BLaER1 treated with 17β-estradiol and CSF1 and Interleukin-3, amounts not matched to agents 10 nM and 100 nM (cell line): Measurements from ENCODE around the gene ZSCAN2.
"Not testable (repeated sequence)": the region's sequence is repeated elsewhere in the genome, so short reads cannot be mapped to it uniquely, and the experiment has no call there.

Experiments used
- H3K27ac ChIP-seq, 11 experiments: shearing (Covaris generic); formaldehyde crosslinking; 2 replicates each; pipeline ENCODE4 v1.8.1; 2022
- H3K27me3 ChIP-seq, 11 experiments: shearing (Covaris generic); formaldehyde crosslinking; 2 replicates each; pipeline ENCODE4 v1.8.1; 2022
- H3K36me3 ChIP-seq, 11 experiments: shearing (Covaris generic); formaldehyde crosslinking; 2 replicates each; pipeline ENCODE4 v1.8.1; 2022
- H3K4me1 ChIP-seq, 10 experiments: shearing (Covaris generic); formaldehyde crosslinking; 2 replicates each; pipeline ENCODE4 v1.8.1; 2022
- H3K4me2 ChIP-seq, 11 experiments: shearing (Covaris generic); formaldehyde crosslinking; 2 replicates each; pipeline ENCODE4 v1.8.1; 2022
- H3K4me3 ChIP-seq, 10 experiments: shearing (Covaris generic); formaldehyde crosslinking; 2 replicates each; pipeline ENCODE4 v1.8.1; 2022
- H3K9ac ChIP-seq, 11 experiments: shearing (Covaris generic); formaldehyde crosslinking; 2 replicates each; pipeline ENCODE4 v1.8.1; 2022
- H3K9me3 ChIP-seq, 11 experiments: shearing (Covaris generic); formaldehyde crosslinking; replicated peaks in 1 of 11; 2 replicates each; pipeline ENCODE4 v1.8.1; 2022
- H4K20me1 ChIP-seq, 11 experiments: shearing (Covaris generic); formaldehyde crosslinking; 2 replicates each; pipeline ENCODE4 v1.8.1; 2022
- Cebpa-rat ChIP-seq, 11 experiments: shearing (Covaris generic); IDR thresholded peaks; 2 replicates each; pipeline ENCODE4 v1.8.1; 2022

ZSCAN2 gene

DNA sequence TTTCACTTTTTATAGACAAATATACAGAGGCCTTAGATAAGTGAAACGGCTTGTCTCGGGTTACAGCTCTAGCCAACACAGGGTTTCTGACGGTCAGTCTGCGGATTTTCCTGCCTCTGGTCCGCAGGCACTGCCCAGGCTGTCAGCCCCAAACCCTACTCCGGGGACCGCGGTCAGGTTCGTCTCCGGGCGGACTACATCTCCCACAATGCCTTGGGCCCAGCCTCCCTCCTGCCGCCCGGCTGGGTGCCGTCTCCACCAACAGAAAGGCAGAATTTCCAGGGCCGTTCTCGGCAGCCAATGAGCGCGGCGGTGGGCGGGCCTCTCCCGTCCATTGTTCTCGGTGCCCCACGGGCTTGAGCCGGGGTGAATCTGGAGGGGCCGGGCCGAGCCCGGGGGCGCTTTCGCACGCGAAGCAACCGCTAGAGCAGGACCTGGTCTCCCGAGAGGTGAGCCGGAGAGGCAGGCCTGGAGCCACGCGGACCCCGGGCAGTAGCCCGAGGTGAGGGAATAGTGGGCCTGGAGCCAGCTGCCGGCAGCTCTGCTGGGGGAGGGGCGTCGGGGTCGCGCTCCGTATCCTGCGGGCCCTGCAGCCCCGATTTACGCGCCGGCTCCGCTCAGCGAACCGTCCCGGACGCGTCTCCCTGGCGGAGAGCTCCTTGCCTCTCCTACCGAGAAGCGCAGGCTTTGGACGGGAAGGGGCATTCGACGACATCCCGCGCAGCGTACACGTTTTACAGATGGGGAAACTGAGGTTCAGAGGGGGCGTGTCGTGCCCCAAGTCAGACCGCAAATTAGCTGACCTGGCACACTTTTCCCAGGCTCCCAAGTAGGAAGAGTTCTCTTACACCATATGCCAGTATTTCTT lies at the start of gene ZSCAN2:
Gene ZSCAN2 (plus strand): TSS at position 323 of the 868 bp plus-strand sequence. CDS start 2,919 bp downstream, outside the sequence.
- Histone ChIP-seq H3K4me3 (peak within 1 kb of the TSS; percentile 76 to 94 (median 83)), H3K27me3 (no peaks in the 10 kb centered on the region), H3K9me3 (peaks cover 0 to 7% (median 0%) of the 10 kb centered on the region in 11 experiments; a peak in 3 of 22 replicates), H3K36me3 (peaks cover 5 to 26% (median 18%) of the 10 kb centered on the region in 11 experiments; a peak in 18 of 22 replicates), H3K4me2 (peak within 1 kb of the TSS; percentile 84 to 96 (median 93)), H3K4me1 (peaks cover 70 to 84% (median 74%) of the 10 kb centered on the region in 10 experiments), H4K20me1 (peaks cover 0 to 18% (median 8%) of the 10 kb centered on the region in 11 experiments; a peak in 7 of 22 replicates), H3K27ac (peak within 1 kb of the TSS; percentile 41 to 97 (median 93); a peak in 21 of 22 replicates), H3K9ac (peak within 1 kb of the TSS; percentile 82 to 96 (median 94))
- no peak for TF ChIP-seq Cebpa-rat (IDR thresholded peaks at IDR 0.05)

DNA sequence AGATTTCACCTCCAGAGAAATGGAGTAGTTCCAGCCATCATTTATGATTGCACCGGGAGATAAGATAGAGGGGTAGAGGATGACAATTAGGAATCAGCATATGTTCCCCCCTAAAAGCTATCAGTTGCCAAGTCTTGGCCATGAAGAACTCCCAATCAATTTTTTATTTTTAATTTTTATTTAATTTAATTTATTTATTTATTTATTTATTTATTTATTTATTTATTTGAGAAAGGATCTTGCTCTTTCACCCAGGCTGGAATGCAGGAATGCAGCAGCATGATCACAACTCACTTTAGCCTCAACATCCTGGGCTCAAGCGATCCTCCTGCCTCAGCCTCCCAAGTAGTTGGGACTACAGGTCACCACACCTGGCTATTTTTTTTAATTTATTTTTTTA lies 49.2 kb upstream of the ZSCAN2 start:
- not testable (repeated sequence) for H3K4me3 ChIP-seq, H3K9ac ChIP-seq, H3K27ac ChIP-seq, H3K4me2 ChIP-seq, H3K4me1 ChIP-seq
- Histone ChIP-seq H4K20me1 (peaks cover 0 to 58% (median 0%) of the 10 kb centered on the region in 11 experiments; a peak in 3 of 22 replicates), H3K9me3 (peaks cover 5 to 12% (median 10%) of the 10 kb centered on the region in 11 experiments; a peak in 16 of 22 replicates), H3K27me3 (peaks cover 0 to 41% (median 0%) of the 10 kb centered on the region in 11 experiments; a peak in 5 of 22 replicates), H3K36me3 (peaks cover 0 to 62% (median 0%) of the 10 kb centered on the region in 11 experiments; a peak in 6 of 22 replicates)

- H3K4me2 ChIP-seq: no peak overlapping the region
- no peak for TF ChIP-seq Cebpa-rat (IDR thresholded peaks at IDR 0.05)
Observed at GRCh38 chr15:84552896-84553295, 47.9 kb upstream of the ZSCAN2 start.

DNA sequence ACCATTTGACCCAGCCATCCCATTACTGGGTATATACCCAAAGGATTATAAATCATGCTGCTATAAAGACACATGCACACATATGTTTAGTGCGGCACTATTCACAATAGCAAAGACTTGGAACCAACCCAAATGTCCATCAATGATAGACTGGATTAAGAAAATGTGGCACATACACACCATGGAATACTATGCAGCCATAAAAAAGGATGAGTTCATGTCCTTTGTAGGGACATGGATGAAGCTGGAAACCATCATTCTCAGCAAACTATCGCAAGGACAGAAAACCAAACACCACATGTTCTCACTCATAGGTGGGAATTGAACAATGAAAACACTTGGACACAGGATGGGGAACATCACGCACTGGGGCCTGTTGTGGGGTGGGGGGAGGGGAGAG lies 44.1 kb upstream of the ZSCAN2 start:
- not testable (repeated sequence) for H3K9ac ChIP-seq, H3K4me2 ChIP-seq, H3K27ac ChIP-seq, H3K4me3 ChIP-seq, H3K9me3 ChIP-seq
- Histone ChIP-seq H4K20me1 (peaks cover 0 to 54% (median 0%) of the 10 kb centered on the region in 11 experiments; a peak in 3 of 22 replicates), H3K4me1 (peaks cover 0 to 10% (median 0%) of the 10 kb centered on the region in 10 experiments; a peak in 5 of 20 replicates), H3K36me3 (peaks cover 0 to 37% (median 0%) of the 10 kb centered on the region in 11 experiments; a peak in 5 of 22 replicates), H3K27me3 (peaks cover 0 to 13% (median 0%) of the 10 kb centered on the region in 11 experiments; a peak in 4 of 22 replicates)

More at GRCh38 chr15:84552896-84553295, 47.9 kb upstream of the ZSCAN2 start:
- Histone ChIP-seq H3K9me3 (peaks cover 5 to 12% (median 10%) of the 10 kb centered on the region in 11 experiments; a peak in 16 of 22 replicates), H3K36me3 (peaks cover 0 to 57% (median 0%) of the 10 kb centered on the region in 11 experiments; a peak in 6 of 22 replicates), H3K9ac (no peak overlapping the region), H3K4me3 (no peak overlapping the region), H4K20me1 (peaks cover 0 to 47% (median 0%) of the 10 kb centered on the region in 11 experiments; a peak in 3 of 22 replicates), H3K27ac (no peak overlapping the region), H3K4me1 (peaks cover 0 to 6% (median 0%) of the 10 kb centered on the region in 10 experiments; a peak in 5 of 20 replicates), H3K27me3 (peaks cover 0 to 31% (median 0%) of the 10 kb centered on the region in 11 experiments; a peak in 5 of 22 replicates)

GRCh38 chr15:84568021-84568420 lies 32.8 kb upstream of the ZSCAN2 start:
- H3K36me3 ChIP-seq, H3K27ac ChIP-seq, H3K4me3 ChIP-seq, H3K27me3 ChIP-seq, H3K9ac ChIP-seq, H3K9me3 ChIP-seq: not testable (repeated sequence)
- peaks cover 0 to 14% (median 0%) of the 10 kb centered on the region in 11 experiments; a peak in 2 of 22 replicates for H4K20me1 ChIP-seq
- H3K4me1 ChIP-seq: peaks cover 3 to 14% (median 9%) of the 10 kb centered on the region in 10 experiments; a peak in 16 of 20 replicates
- peak overlapping the region in 2 of 11 experiments; percentile 1 to 39; a peak in 2 of 22 replicates for H3K4me2 ChIP-seq

- Histone ChIP-seq H3K4me1 (peaks cover 3 to 14% (median 9%) of the 10 kb centered on the region in 10 experiments; a peak in 16 of 20 replicates), H3K27ac (peak overlapping the region; percentile 74 to 95 (median 83)), H3K4me3 (peak overlapping the region; percentile 76 to 90 (median 86)), H3K9me3 (no peaks in the 10 kb centered on the region), H3K4me2 (peak overlapping the region; percentile 79 to 95 (median 88)), H3K27me3 (no peaks in the 10 kb centered on the region), H4K20me1 (peaks cover 0 to 5% (median 0%) of the 10 kb centered on the region in 11 experiments; a peak in 1 of 22 replicates), H3K9ac (peak overlapping the region; percentile 79 to 98 (median 88)), H3K36me3 (no peaks in the 10 kb centered on the region; a peak in 1 of 22 replicates)
- TF ChIP-seq Cebpa-rat (IDR thresholded peaks at IDR 0.05): no peak
Observed at GRCh38 chr15:84570164-84570735, 30.6 kb upstream of the ZSCAN2 start.

DNA sequence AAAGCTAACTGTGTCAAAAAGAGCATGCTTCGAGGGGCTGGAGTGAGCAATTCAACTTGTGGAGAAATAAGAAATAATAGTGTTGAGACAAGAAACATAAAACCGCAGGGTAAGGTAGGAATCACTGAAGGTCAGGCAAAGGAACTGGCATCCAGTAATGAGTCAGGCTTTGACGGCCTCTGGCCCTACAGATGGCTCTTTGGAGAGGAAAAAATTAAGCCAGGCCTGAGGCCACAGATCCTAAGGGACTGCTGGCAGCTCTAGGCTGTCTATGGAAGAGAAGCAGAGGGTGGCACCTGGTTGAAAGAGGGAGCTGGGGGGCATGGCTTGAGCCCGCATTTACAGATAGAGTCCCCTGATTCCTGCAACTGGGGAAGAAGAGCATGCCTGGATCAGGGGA lies 28.6 kb upstream of the ZSCAN2 start:
- no peak overlapping the region for H3K4me3 ChIP-seq
- no peaks in the 10 kb centered on the region; a peak in 1 of 22 replicates for H3K36me3 ChIP-seq
- no peak overlapping the region for H3K4me2 ChIP-seq
- no peak for TF ChIP-seq Cebpa-rat (IDR thresholded peaks at IDR 0.05)
- no peaks in the 10 kb centered on the region for H3K9me3 ChIP-seq
- peaks cover 3 to 14% (median 9%) of the 10 kb centered on the region in 10 experiments; a peak in 16 of 20 replicates for H3K4me1 ChIP-seq
- no peaks in the 10 kb centered on the region for H3K27me3 ChIP-seq
- no peaks in the 10 kb centered on the region for H4K20me1 ChIP-seq
- no peak overlapping the region for H3K27ac ChIP-seq
- 0 out of 22 replicates have a peak overlapping the region, but pooled peaks of 1 of the 11 experiments have one; percentile 6 for H3K9ac ChIP-seq

DNA sequence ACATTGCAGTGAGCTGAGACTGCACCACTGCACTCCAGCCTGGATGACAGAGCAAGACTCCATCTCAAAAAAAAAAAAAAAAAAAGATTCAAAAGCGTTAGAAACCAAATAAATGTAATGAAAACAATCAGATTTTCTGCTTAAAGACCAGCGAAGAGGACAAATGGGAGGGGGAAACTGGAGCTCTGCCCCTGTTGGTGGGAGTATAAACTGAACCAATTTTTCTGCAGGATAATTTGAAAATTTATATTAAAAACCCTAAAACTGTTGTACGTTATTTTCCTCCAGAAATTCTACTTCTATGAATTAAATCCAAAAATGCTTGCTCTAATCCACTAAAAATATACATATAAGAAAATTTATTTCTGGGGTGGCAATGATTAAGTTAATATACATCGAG lies 25.3 kb upstream of the ZSCAN2 start:
- Histone ChIP-seq H3K4me2 (no peak overlapping the region), H3K9me3 (no peaks in the 10 kb centered on the region), H3K27ac (no peak overlapping the region), H3K9ac (no peak overlapping the region), H3K27me3 (no peaks in the 10 kb centered on the region), H3K4me3 (no peak overlapping the region), H3K4me1 (no peaks in the 10 kb centered on the region; a peak in 1 of 20 replicates), H3K36me3 (no peaks in the 10 kb centered on the region), H4K20me1 (no peaks in the 10 kb centered on the region)
- no peak for TF ChIP-seq Cebpa-rat (IDR thresholded peaks at IDR 0.05)

GRCh38 chr15:84577891-84578290 lies 22.9 kb upstream of the ZSCAN2 start:
- H3K4me2 ChIP-seq: not testable (repeated sequence)

DNA sequence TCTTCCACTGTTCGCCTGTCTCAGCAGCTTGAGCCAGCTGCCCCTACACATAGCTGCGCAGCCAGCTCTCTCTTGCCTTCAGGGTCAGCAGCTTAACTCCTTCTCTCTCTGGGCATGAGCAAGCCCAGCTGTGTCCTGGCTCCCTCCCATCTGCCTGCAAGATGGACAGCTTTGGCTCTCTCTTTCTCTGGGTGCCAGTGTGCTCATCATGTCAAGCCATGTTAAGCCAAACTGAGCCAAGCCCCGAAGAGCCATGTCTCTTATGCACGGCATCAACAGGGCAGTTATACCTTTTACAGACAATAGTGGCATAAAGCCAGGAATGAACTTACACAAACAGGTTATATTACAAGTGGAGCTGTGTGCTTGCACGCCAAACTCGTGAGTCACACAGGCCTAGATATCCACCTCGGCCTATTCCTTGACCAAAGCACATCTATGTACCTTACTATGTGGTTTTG lies 21.5 kb upstream of the ZSCAN2 start:
- not testable (repeated sequence) for H3K4me3 ChIP-seq, H3K27me3 ChIP-seq, H3K4me1 ChIP-seq, H3K9ac ChIP-seq, H3K27ac ChIP-seq, H3K4me2 ChIP-seq, H4K20me1 ChIP-seq, H3K36me3 ChIP-seq, H3K9me3 ChIP-seq

More at GRCh38 chr15:84577891-84578290, 22.9 kb upstream of the ZSCAN2 start:
- H3K9ac ChIP-seq, H3K27me3 ChIP-seq, H4K20me1 ChIP-seq, H3K9me3 ChIP-seq, H3K4me3 ChIP-seq, H3K36me3 ChIP-seq, H3K27ac ChIP-seq, H3K4me1 ChIP-seq: not testable (repeated sequence)

GRCh38 chr15:84581676-84582428 lies 19.0 kb upstream of the ZSCAN2 start:
- not testable (repeated sequence) for H4K20me1 ChIP-seq, H3K36me3 ChIP-seq, H3K27me3 ChIP-seq, H3K4me3 ChIP-seq, H3K4me1 ChIP-seq, H3K9me3 ChIP-seq, H3K27ac ChIP-seq, H3K9ac ChIP-seq
- H3K4me2 ChIP-seq: peak overlapping the region; percentile 4 to 43 (median 24); a peak in 10 of 22 replicates
